Measurements from ENCODE around the gene PKD1. TPM values are rescaled to one million over a fixed set of nuclear protein-coding genes. Genes with fewer than 3 reads are reported as not detected.
"Not testable (repeated sequence)": the region's sequence is repeated elsewhere in the genome, so short reads cannot be mapped to it uniquely, and the experiment has no call there.

Gene PKD1
- total RNA-seq, 1 experiment from 2014 or later = 102 TPM

- TF ChIP-seq AR (CRISPR knock-in tag; IDR thresholded peaks at IDR 0.05) = no peak
- no peak for TF ChIP-seq ZNF281 (CRISPR knock-in tag; IDR thresholded peaks at IDR 0.05)
Observed at GRCh38 chr16:2115591-2115973, 20.1 kb downstream of the PKD1 start (continued).

GRCh38 chr16:2114885-2115590 is 20.7 kb downstream of the PKD1 start:
- DNase-seq (ENCODE audit: low spot score); H3K4me1 Mint-ChIP-seq; H3K4me3 Mint-ChIP-seq; H3K36me3 Mint-ChIP-seq; CTCF ChIA-PET; H3K9me3 Mint-ChIP-seq; ATAC-seq; H3K27ac Mint-ChIP-seq; POLR2A ChIA-PET; H3K27me3 Mint-ChIP-seq (ENCODE audit: low read depth): not testable (repeated sequence)

- POLR2A ChIA-PET; H3K27ac Mint-ChIP-seq; H3K4me3 Mint-ChIP-seq; H3K9me3 Mint-ChIP-seq; DNase-seq (ENCODE audit: low spot score); H3K4me1 Mint-ChIP-seq; H3K36me3 Mint-ChIP-seq; ATAC-seq; CTCF ChIA-PET; H3K27me3 Mint-ChIP-seq (ENCODE audit: low read depth): not testable (repeated sequence)
Observed at GRCh38 chr16:2114225-2114624, 21.5 kb downstream of the PKD1 start.

- DNase-seq (ENCODE audit: low spot score); POLR2A ChIA-PET; H3K27me3 Mint-ChIP-seq (ENCODE audit: low read depth); H3K27ac Mint-ChIP-seq; H3K36me3 Mint-ChIP-seq; H3K4me1 Mint-ChIP-seq; H3K4me3 Mint-ChIP-seq; ATAC-seq; CTCF ChIA-PET; H3K9me3 Mint-ChIP-seq: not testable (repeated sequence)
Observed at GRCh38 chr16:2112539-2113106, 23.1 kb downstream of the PKD1 start.

GRCh38 chr16:2111412-2112335 is 24.0 kb downstream of the PKD1 start:
- ATAC-seq; DNase-seq (ENCODE audit: low spot score); H3K27me3 Mint-ChIP-seq (ENCODE audit: low read depth); CTCF ChIA-PET; POLR2A ChIA-PET; H3K9me3 Mint-ChIP-seq; H3K27ac Mint-ChIP-seq; H3K36me3 Mint-ChIP-seq; H3K4me1 Mint-ChIP-seq; H3K4me3 Mint-ChIP-seq: not testable (repeated sequence)

- H3K9me3 Mint-ChIP-seq; H3K27me3 Mint-ChIP-seq (ENCODE audit: low read depth); CTCF ChIA-PET; H3K4me3 Mint-ChIP-seq; H3K27ac Mint-ChIP-seq; H3K4me1 Mint-ChIP-seq; H3K36me3 Mint-ChIP-seq; POLR2A ChIA-PET; DNase-seq (ENCODE audit: low spot score); ATAC-seq: not testable (repeated sequence)
Observed at GRCh38 chr16:2111009-2111353, 24.7 kb downstream of the PKD1 start.

GRCh38 chr16:2110332-2111008 is 25.2 kb downstream of the PKD1 start:
- H3K27me3 Mint-ChIP-seq (ENCODE audit: low read depth); H3K4me3 Mint-ChIP-seq; H3K27ac Mint-ChIP-seq; H3K36me3 Mint-ChIP-seq; CTCF ChIA-PET; DNase-seq (ENCODE audit: low spot score); ATAC-seq; POLR2A ChIA-PET; H3K4me1 Mint-ChIP-seq; H3K9me3 Mint-ChIP-seq: not testable (repeated sequence)

- ATAC-seq; H3K9me3 Mint-ChIP-seq; H3K27me3 Mint-ChIP-seq (ENCODE audit: low read depth): not testable (repeated sequence)
Observed at GRCh38 chr16:2109872-2110271, 25.8 kb downstream of the PKD1 start.

GRCh38 chr16:2109271-2109580 is 26.5 kb downstream of the PKD1 start:
- H3K27ac Mint-ChIP-seq; POLR2A ChIA-PET; H3K4me3 Mint-ChIP-seq; H3K9me3 Mint-ChIP-seq; CTCF ChIA-PET; ATAC-seq; H3K36me3 Mint-ChIP-seq; H3K4me1 Mint-ChIP-seq; H3K27me3 Mint-ChIP-seq (ENCODE audit: low read depth); DNase-seq (ENCODE audit: low spot score): not testable (repeated sequence)

More at GRCh38 chr16:2109872-2110271, 25.8 kb downstream of the PKD1 start:
- POLR2A ChIA-PET; H3K4me1 Mint-ChIP-seq; H3K27ac Mint-ChIP-seq; H3K4me3 Mint-ChIP-seq; H3K36me3 Mint-ChIP-seq; CTCF ChIA-PET; DNase-seq (ENCODE audit: low spot score): not testable (repeated sequence)
